SK-N-SH treated with all-trans-retinoic acid at 6 μM for 48 hours (cell line): Measurements from ENCODE around the gene ATP2B1.
A peak's percentile ranks its signal among the peaks of the same experiment; 100 is the strongest.

ENCODE experiments used
- ATAC-seq: fragments of 200-7000 bp; cut with Tn5 transposase; 3 replicates; pipeline ENCODE4 v1.9.1; 2020; ENCODE audit warnings: mild to moderate bottlenecking, moderate library complexity
- ARNTL ChIP-seq: fragments of 450-650 bp; formaldehyde crosslinking; IDR thresholded peaks from 2 replicates; pipeline ENCODE4 v1.5.0; 2020; ENCODE audit warnings: low read depth, mild to moderate bottlenecking, moderate library complexity, borderline replicate concordance
- BACH2 ChIP-seq: fragments of 250-450 bp; sonication (Bioruptor Pico); IDR thresholded peaks from 2 replicates; pipeline ENCODE4 v1.9.0; 2021; ENCODE audit warnings: mild to moderate bottlenecking, borderline replicate concordance
- CREB5 ChIP-seq: fragments of 250-450 bp; sonication (Bioruptor Pico); IDR thresholded peaks from 2 replicates; pipeline ENCODE4 v1.5.1; 2020; ENCODE audit warnings: low read depth, mild to moderate bottlenecking, moderate library complexity
- CSDC2 ChIP-seq: fragments of 250-450 bp; sonication (Bioruptor Pico); IDR thresholded peaks from 2 replicates; pipeline ENCODE4 v1.5.0; 2020; ENCODE audit warnings: mild to moderate bottlenecking, moderate library complexity
- ESRRG ChIP-seq: fragments of 250-450 bp; sonication (Bioruptor Pico); IDR thresholded peaks from 2 replicates; pipeline ENCODE4 v1.6.1; 2021; ENCODE audit warnings: mild to moderate bottlenecking
- GLIS3 ChIP-seq: fragments of 250-450 bp; sonication (Bioruptor Pico); IDR thresholded peaks from 2 replicates; pipeline ENCODE4 v1.5.0; 2020; ENCODE audit warnings: mild to moderate bottlenecking, moderate library complexity
- ISL1 ChIP-seq: fragments of 250-450 bp; sonication (Bioruptor Pico); IDR thresholded peaks from 2 replicates; pipeline ENCODE4 v2.1.2; 2022; ENCODE audit warnings: mild to moderate bottlenecking, moderate library complexity
- OSR1 ChIP-seq: fragments of 250-450 bp; sonication (Bioruptor Pico); IDR thresholded peaks from 2 replicates; pipeline ENCODE4 v1.8.0; 2022; ENCODE audit warnings: moderate library complexity, mild to moderate bottlenecking, inconsistent platforms
- PATZ1 ChIP-seq: fragments of 250-450 bp; sonication (Bioruptor Pico); IDR thresholded peaks from 2 replicates; pipeline ENCODE4 v1.8.0; 2020; ENCODE audit warnings: mild to moderate bottlenecking, moderate library complexity, borderline replicate concordance
- POU6F1 ChIP-seq: fragments of 250-450 bp; sonication (Bioruptor Pico); IDR thresholded peaks from 2 replicates; pipeline ENCODE4 v1.8.0; 2021; ENCODE audit warnings: low read depth, mild to moderate bottlenecking, moderate library complexity, borderline replicate concordance
- PPARA ChIP-seq: fragments of 250-450 bp; sonication (Bioruptor Pico); IDR thresholded peaks from 2 replicates; pipeline ENCODE4 v1.5.0; 2020; ENCODE audit warnings: mild to moderate bottlenecking, borderline replicate concordance
- RARB ChIP-seq: fragments of 250-450 bp; sonication (Bioruptor Pico); IDR thresholded peaks from 2 replicates; pipeline ENCODE4 v1.8.0; 2021; ENCODE audit warnings: mild to moderate bottlenecking, moderate library complexity
- SNAI2 ChIP-seq: fragments of 250-450 bp; sonication (Bioruptor Pico); IDR thresholded peaks from 2 replicates; pipeline ENCODE4 v1.5.0; 2020; ENCODE audit warnings: mild to moderate bottlenecking, moderate library complexity
- TCF4 ChIP-seq: fragments of 250-450 bp; sonication (Bioruptor Pico); IDR thresholded peaks from 2 replicates; pipeline ENCODE4 v1.8.0; 2021; ENCODE audit warnings: mild to moderate bottlenecking, moderate library complexity, borderline replicate concordance
- TOX ChIP-seq: fragments of 250-450 bp; sonication (Bioruptor Pico); IDR thresholded peaks from 2 replicates; pipeline ENCODE4 v1.8.0; 2021; ENCODE audit warnings: mild to moderate bottlenecking, moderate library complexity, borderline replicate concordance
- TSHZ2 ChIP-seq: fragments of 250-450 bp; sonication (Bioruptor Pico); IDR thresholded peaks from 2 replicates; pipeline ENCODE4 v1.5.0; 2020; ENCODE audit warnings: mild to moderate bottlenecking, moderate library complexity
- ZC3H10 ChIP-seq: fragments of 250-450 bp; sonication (Bioruptor Pico); IDR thresholded peaks from 2 replicates; pipeline ENCODE4 v1.5.1; 2021; ENCODE audit warnings: mild to moderate bottlenecking, moderate library complexity
- ZFP3 ChIP-seq: fragments of 250-450 bp; sonication (Bioruptor Pico); IDR thresholded peaks from 2 replicates; pipeline ENCODE4 v1.5.0; 2020; ENCODE audit warnings: mild to moderate bottlenecking, moderate library complexity
- ZFP30 ChIP-seq: fragments of 450-650 bp; formaldehyde crosslinking; IDR thresholded peaks from 2 replicates; pipeline ENCODE4 v1.5.0; 2022; ENCODE audit warnings: mild to moderate bottlenecking, moderate library complexity
- ZNF565 ChIP-seq: fragments of 450-650 bp; formaldehyde crosslinking; conservative IDR thresholded peaks from 2 replicates; pipeline ENCODE4 v1.5.0; 2020; ENCODE audit warnings: low read depth, mild to moderate bottlenecking, moderate library complexity
- ZNF70 ChIP-seq: fragments of 450-650 bp; formaldehyde crosslinking; IDR thresholded peaks from 2 replicates; pipeline ENCODE4 v1.5.0; 2020; ENCODE audit warnings: mild to moderate bottlenecking, moderate library complexity
- ZNF8 ChIP-seq: fragments of 450-650 bp; formaldehyde crosslinking; IDR thresholded peaks from 2 replicates; pipeline ENCODE4 v1.5.0; 2020; ENCODE audit warnings: mild to moderate bottlenecking, moderate library complexity

The ATP2B1 gene

GRCh38 chr12:89544022-89544421 lies 164.6 kb downstream of the ATP2B1 start:
- TF ChIP-seq PPARA = no peak
- no peak for TF ChIP-seq ZFP3 (CRISPR knock-in tag)
- no peak for TF ChIP-seq ZNF70 (CRISPR knock-in tag)
- TF ChIP-seq TOX (CRISPR knock-in tag) = no peak
- TF ChIP-seq TSHZ2 (CRISPR knock-in tag) = no peak
- no peak for TF ChIP-seq ISL1 (CRISPR knock-in tag)
- no peak for TF ChIP-seq ZC3H10 (CRISPR knock-in tag)
- no peak for TF ChIP-seq BACH2
- no peak for TF ChIP-seq ZNF565 (CRISPR knock-in tag)
- TF ChIP-seq ARNTL (CRISPR knock-in tag) = no peak
- no peak for ATAC-seq

- ATAC-seq = peak; percentile 93
- TF ChIP-seq ZNF70 (CRISPR knock-in tag) = peak; percentile 77
- no peak for TF ChIP-seq GLIS3
- no peak for TF ChIP-seq OSR1 (CRISPR knock-in tag)
Observed at GRCh38 chr12:89542912-89543592, 165.6 kb downstream of the ATP2B1 start.

- no peak for ATAC-seq
- TF ChIP-seq SNAI2 (CRISPR knock-in tag) (no peak), ZNF565 (CRISPR knock-in tag) (no peak), ISL1 (CRISPR knock-in tag) (no peak), ZNF70 (CRISPR knock-in tag) (no peak), CREB5 (no peak), ZNF8 (CRISPR knock-in tag) (no peak), ZFP30 (CRISPR knock-in tag) (no peak), TCF4 (no peak), TOX (CRISPR knock-in tag) (no peak), ZFP3 (CRISPR knock-in tag) (no peak), RARB (no peak), ARNTL (CRISPR knock-in tag) (no peak), PPARA (no peak), CSDC2 (CRISPR knock-in tag) (no peak), BACH2 (no peak), PATZ1 (CRISPR knock-in tag) (no peak), TSHZ2 (CRISPR knock-in tag) (no peak), ESRRG (CRISPR knock-in tag) (no peak), GLIS3 (no peak), POU6F1 (CRISPR knock-in tag) (no peak)
Observed at GRCh38 chr12:89542236-89542635, 166.4 kb downstream of the ATP2B1 start.
